ENCODE measurements around the gene FBXO48.

FBXO48 gene

DNA sequence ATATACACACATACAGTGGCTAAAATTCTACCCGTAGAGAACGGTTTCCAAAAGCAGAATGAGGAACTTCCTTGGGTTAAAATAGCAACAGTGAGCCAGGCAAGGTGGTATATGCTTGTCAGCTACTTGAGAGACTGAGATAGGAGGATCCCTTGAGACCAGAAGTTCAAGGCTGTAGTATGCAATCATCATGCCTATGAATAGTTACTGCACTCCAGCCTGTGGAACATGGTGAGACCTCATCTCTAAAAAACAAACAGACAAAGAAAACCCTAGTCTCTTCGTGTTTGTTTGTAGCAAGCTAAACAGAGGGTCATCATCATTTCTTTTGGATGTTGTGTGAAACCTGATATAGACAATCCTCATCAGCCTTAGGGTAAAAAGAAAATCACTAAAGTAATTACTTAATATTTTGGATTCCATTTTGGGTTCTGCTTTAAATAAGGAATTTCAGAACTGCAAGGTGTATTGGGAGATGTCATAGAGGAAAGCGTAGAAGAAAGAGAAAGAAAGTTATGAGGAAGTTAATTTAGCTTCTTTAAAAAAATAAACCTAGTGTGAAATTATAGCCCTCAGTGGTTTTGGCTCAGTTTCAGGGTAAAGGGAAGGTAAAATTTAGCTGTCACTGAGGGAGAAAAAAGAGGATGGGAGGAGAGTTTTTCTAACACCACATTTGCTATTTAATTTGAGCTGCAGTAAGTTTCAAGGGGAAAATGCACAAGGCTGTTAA is 55.5 kb downstream of the FBXO48 start:
- no peak for DNase-seq (ENCODE audit: low spot score)

Data from HuH-7 (cell line).